Endothelial cell of umbilical vein (primary cell): Measurements from ENCODE around the gene OAS2. TPM values are rescaled to one million over a fixed set of nuclear protein-coding genes. Genes with fewer than 3 reads are reported as not detected.
A peak's percentile ranks its signal among the peaks of the same experiment; 100 is the strongest.

Experiments used
- BruUV-seq: library from RNA; stranded (reverse); fragments of 400-500 nt; replicated peaks from 2 replicates; lab custom pipeline; 2021; lab: Mats Ljungman, UMichigan
- CTCF ChIA-PET: fragments of 300-600, 350-600 bp; sonication (Branson Sonifier 250); formaldehyde crosslinking; loops from one replicate; lab custom pipeline; 2021; ENCODE audit warnings: antibody characterized with exemption, inconsistent platforms; lab: Charles Lee
- POLR2A ChIA-PET: fragments of 300-600, 350-600 bp; sonication (Branson Sonifier 250); formaldehyde crosslinking; loops from one replicate; lab custom pipeline; 2021; ENCODE audit warnings: antibody characterized with exemption, inconsistent platforms; lab: Charles Lee
- DNase-seq: peaks from one replicate; pipeline ENCODE4 v3.0.0-alpha.2; 2011; ENCODE audit warnings: low read depth, low spot score
- FAIRE-seq: peaks from 2 replicates; lab custom pipeline; 2011; peaks lifted over from hg19 to GRCh38; lab: Jason Lieb, UNC
- H2AFZ ChIP-seq: 2 replicates; pipeline ENCODE4 v1.6.0; 2012; ENCODE audit warnings: low read depth, low read length, control low read depth, inconsistent platforms
- H3K27ac ChIP-seq: 2 replicates; pipeline ENCODE4 v1.5.1; 2011; ENCODE audit warnings: low read depth, mild to moderate bottlenecking, control low read depth, low read length, moderate library complexity; ENCODE audit not compliant: insufficient read depth
- H3K27me3 ChIP-seq, 2 experiments: 2 replicates each; pipeline versions ENCODE4 v1.6.0 to v1.6.1; 2011; ENCODE audit warnings: low read length in 2 of 2, mixed read lengths in 1 of 2; ENCODE audit not compliant: control insufficient read depth in 2 of 2, insufficient read depth in 2 of 2
- H3K36me3 ChIP-seq, 2 experiments: 2 replicates in 1 of 2; 3 replicates in 1 of 2; pipeline ENCODE4 v1.5.1; 2011; ENCODE audit warnings: low read length in 2 of 2, mild to moderate bottlenecking in 1 of 2, moderate library complexity in 1 of 2; ENCODE audit not compliant: control insufficient read depth in 2 of 2, insufficient read depth in 2 of 2; ENCODE audit errors: extremely low read depth in 1 of 2
- H3K4me1 ChIP-seq: 3 replicates; pipeline ENCODE4 v1.5.1; 2011; ENCODE audit warnings: mild to moderate bottlenecking, low read length; ENCODE audit not compliant: control insufficient read depth, insufficient read depth; ENCODE audit errors: extremely low read depth
- H3K4me2 ChIP-seq: 2 replicates; pipeline ENCODE4 v1.6.1; 2011; ENCODE audit warnings: low read length, control low read depth, mixed read lengths; ENCODE audit not compliant: insufficient read depth
- H3K4me3 ChIP-seq, 3 experiments: fragments of 200-600 bp in 1 of 3; sonication (generic), shearing (Covaris generic) in 1 of 3; replicated peaks in 1 of 3; 2 replicates each; pipeline ENCODE4 v1.5.1; 2011 to 2016; ENCODE audit warnings: control low read depth in 3 of 3, low read length in 3 of 3, mild to moderate bottlenecking in 2 of 3, inconsistent platforms in 1 of 3, low read depth in 1 of 3, moderate library complexity in 1 of 3; ENCODE audit not compliant: insufficient read depth in 1 of 3
- H3K79me2 ChIP-seq: 2 replicates; pipeline ENCODE4 v1.6.0; 2012; ENCODE audit warnings: low read length, inconsistent platforms; ENCODE audit not compliant: control insufficient read depth, insufficient read depth
- H3K9ac ChIP-seq: replicated peaks from 2 replicates; pipeline ENCODE3; 2011; ENCODE audit warnings: low read length, control low read depth; ENCODE audit not compliant: insufficient read depth; ENCODE audit errors: extremely low read depth
- H3K9me1 ChIP-seq: replicated peaks from 3 replicates; pipeline ENCODE4 v1.6.0; 2011; ENCODE audit warnings: mild to moderate bottlenecking, low read length; ENCODE audit not compliant: control insufficient read depth, insufficient read depth; ENCODE audit errors: extremely low read depth
- H3K9me3 ChIP-seq: replicated peaks from 2 replicates; pipeline ENCODE4 v1.5.1; 2012; ENCODE audit warnings: low read length, inconsistent platforms; ENCODE audit not compliant: control insufficient read depth, insufficient read depth
- H4K20me1 ChIP-seq: replicated peaks from 2 replicates; pipeline ENCODE3; 2011; ENCODE audit warnings: mild to moderate bottlenecking, low read length; ENCODE audit not compliant: control insufficient read depth, insufficient read depth; ENCODE audit errors: extremely low read depth
- CTCF ChIP-seq, 2 donors: IDR thresholded peaks; 1 replicate in 1 of 2; 2 replicates in 1 of 2; pipeline ENCODE4 v1.5.1; 2011; ENCODE audit warnings: low read length in 2 of 2, mild to moderate bottlenecking in 2 of 2, moderate library complexity in 2 of 2, control low read depth in 1 of 2, inconsistent platforms in 1 of 2, low read depth in 1 of 2; ENCODE audit not compliant: insufficient read depth in 1 of 2; ENCODE audit errors: extremely low read depth in 1 of 2
- EZH2 ChIP-seq: IDR thresholded peaks from 2 replicates; pipeline ENCODE4 v1.6.1; 2012; ENCODE audit warnings: borderline replicate concordance, low read depth, mild to moderate bottlenecking, moderate library complexity, low read length, inconsistent platforms; ENCODE audit not compliant: severe bottlenecking
- FOS ChIP-seq: IDR thresholded peaks from 2 replicates; pipeline ENCODE4 v1.6.1; 2011; ENCODE audit warnings: mild to moderate bottlenecking, low read length, moderate library complexity, borderline replicate concordance; ENCODE audit not compliant: insufficient read depth
- GATA2 ChIP-seq: IDR thresholded peaks from 2 replicates; pipeline ENCODE4 v1.7.0; 2011; ENCODE audit warnings: low read depth, mild to moderate bottlenecking, moderate library complexity, mixed read lengths, low read length; ENCODE audit not compliant: insufficient read length, insufficient read depth
- JUN ChIP-seq: IDR thresholded peaks from 2 replicates; pipeline ENCODE4 v1.6.1; 2011; ENCODE audit warnings: borderline replicate concordance, low read depth; ENCODE audit not compliant: insufficient read length, insufficient read depth
- MAX ChIP-seq: IDR thresholded peaks from 2 replicates; pipeline ENCODE4 v1.6.1; 2011; ENCODE audit not compliant: insufficient read depth, insufficient read length
- MYC ChIP-seq: IDR thresholded peaks from one replicate; pipeline ENCODE4 v1.6.1; 2011; ENCODE audit warnings: mild to moderate bottlenecking, low read depth, low read length
- POLR2A ChIP-seq: IDR thresholded peaks from 2 replicates; pipeline ENCODE4 v1.6.1; 2012; ENCODE audit warnings: low read depth, mild to moderate bottlenecking, control low read depth, low read length
- POLR2AphosphoS5 ChIP-seq: IDR thresholded peaks from 2 replicates; pipeline ENCODE4 v1.6.1; 2012; ENCODE audit warnings: low read depth, mild to moderate bottlenecking, control low read depth, low read length, moderate library complexity; ENCODE audit not compliant: insufficient read depth
- dilution Hi-C: fragments of 300-500 bp; cut with MboI; formaldehyde crosslinking; loops from one replicate; pipeline ENCODE4 v1.15.0; 2019; ENCODE audit warnings: low sequenced_read_pairs; ENCODE audit not compliant: extremely low pct_ligation_motif_present
- intact Hi-C: fragments of 100-400 bp; cut with micrococcal nuclease; formaldehyde crosslinking; loops from one replicate; pipeline ENCODE4 v1.10.0; 2022
- polyA plus RNA-seq, 4 experiments: library from polyadenylated mRNA; depleted of rRNA in 3 of 4; stranded (reverse) in 3 of 4; unstranded in 1 of 4; fragments of >200 nt; gene quantifications; 2 replicates each; pipeline versions ENCODE4 v1.2.1 to v1.2.3, GENCODE V29; 2011 to 2012; ENCODE audit warnings: missing spikeins in 1 of 4
- total RNA-seq: library from RNA; stranded (reverse); gene quantifications from 2 replicates; pipeline ENCODE4 v1.2.3, GENCODE V29; 2021

OAS2 gene
- total and polyA plus RNA-seq, 2 donors (not counting 3 experiments of a cell fraction or from before 2014, with no cell fraction given), result 1.3 to 3.1 TPM

- CTCF ChIA-PET, result interaction anchor here (0.7 to 2.1 kb wide), 8 partner anchors 11 to 154 kb away, joined by 3 to 15 read pairs (median 4); partner anchors contain the start of gene OAS2
- Histone ChIP-seq H3K36me3 (no peaks in the 10 kb centered on the region), H2AFZ (peak within 1 kb of the TSS; percentile 76), H3K27me3 (no peaks in the 10 kb centered on the region), H3K9ac (peak within 1 kb of the TSS; percentile 50), H3K4me1 (peaks cover 5% of the 10 kb centered on the region), H3K9me3 (no peaks in the 10 kb centered on the region), H3K27ac (no peak within 1 kb of the TSS), H3K79me2 (no peaks in the 10 kb centered on the region), H3K4me3 (peak within 1 kb of the TSS; percentile 45 to 68 (median 57)), H3K4me2 (peak within 1 kb of the TSS; percentile 77), H4K20me1 (no peaks in the 10 kb centered on the region), H3K9me1 (no peaks in the 10 kb centered on the region)
- dilution Hi-C loops (no loop called here), intact Hi-C loops (loop anchor here (1.0 kb wide), 1 partner anchor 36 kb away; no protein-coding TSS in a partner anchor)
- peak; percentile 57 for DNase-seq
- peak; percentile 71 for FAIRE-seq
- POLR2A ChIA-PET, result no interaction called here
- TF ChIP-seq MAX, result no peak
- TF ChIP-seq MYC, result no peak
- no TSS peak for BruUV-seq
These were observed 40.3 kb upstream of the OAS2 start, which contains the start of gene OAS3 for GRCh38 chr12:112937741-112938719. TSS of gene OAS3 (plus strand) at chr12:112938474. CDS start at chr12:112938531, 57 bp downstream.

- no peaks in the 10 kb centered on the region for H3K9me1 ChIP-seq
- no peak overlapping the region for H3K27ac ChIP-seq
- no peaks in the 10 kb centered on the region for H3K79me2 ChIP-seq
- H3K9ac ChIP-seq, result peak overlapping the region; percentile 50
- peak overlapping the region; percentile 76 for H2AFZ ChIP-seq
- FAIRE-seq, result peak; percentile 43
- POLR2A ChIA-PET, result no interaction called here
- H4K20me1 ChIP-seq, result no peaks in the 10 kb centered on the region
- no peaks in the 10 kb centered on the region for H3K27me3 ChIP-seq
- H3K4me2 ChIP-seq, result peak overlapping the region; percentile 77
- intact Hi-C loops, result loop anchor here (1.0 kb wide), 1 partner anchor 36 kb away; no protein-coding TSS in a partner anchor
- H3K4me1 ChIP-seq, result peaks cover 5% of the 10 kb centered on the region
- no peaks in the 10 kb centered on the region for H3K9me3 ChIP-seq
- TF ChIP-seq GATA2, result no peak
- no peak for TF ChIP-seq JUN
- no peak for TF ChIP-seq EZH2
- TF ChIP-seq CTCF (IDR thresholded peaks at IDR 0.05; ENCODE audit: extremely low read depth in 1 of 2, insufficient read depth in 1 of 2, low read depth in 1 of 2, low read length in 2 of 2), result no peak
- TF ChIP-seq FOS, result no peak
- no peak for TF ChIP-seq POLR2A
- TF ChIP-seq MYC, result no peak
- TF ChIP-seq POLR2AphosphoS5, result no peak
- no peak for TF ChIP-seq MAX
- H3K36me3 ChIP-seq, result no peaks in the 10 kb centered on the region
- DNase-seq, result no peak
- BruUV-seq, result TSS peak; percentile 66
- H3K4me3 ChIP-seq, result peak overlapping the region; percentile 45 to 68 (median 57)
- dilution Hi-C loops, result no loop called here
- CTCF ChIA-PET, result interaction anchor here (0.7 to 2.1 kb wide), 7 partner anchors 10 to 155 kb away, joined by 3 to 15 read pairs (median 4); partner anchors contain the start of gene OAS2
These were observed 39.6 kb upstream of the OAS2 start for GRCh38 chr12:112938751-112939150.
